Kidney capillary endothelial cell (primary cell): Measurements from ENCODE around the gene RMDN2.
"Not testable (repeated sequence)": the region's sequence is repeated elsewhere in the genome, so short reads cannot be mapped to it uniquely, and the experiment has no call there.

ENCODE experiments used
- DNase-seq: peaks from one replicate; pipeline ENCODE4 v3.0.0-alpha.2; 2018; ENCODE audit warnings: low spot score

Gene RMDN2

GRCh38 chr2:37993143-37993542, 68.1 kb downstream of the RMDN2 start:
- DNase-seq, result no peak

GRCh38 chr2:37997629-37998028, 72.5 kb downstream of the RMDN2 start:
- no peak for DNase-seq

GRCh38 chr2:38000485-38001222, 75.6 kb downstream of the RMDN2 start:
- DNase-seq, result no peak

GRCh38 chr2:38010187-38010586, 85.1 kb downstream of the RMDN2 start:
- DNase-seq, result not testable (repeated sequence)

- no peak for DNase-seq
Measured at GRCh38 chr2:38010995-38011394, 85.9 kb downstream of the RMDN2 start.

- no peak for DNase-seq
Measured at GRCh38 chr2:38013158-38013752, 88.2 kb downstream of the RMDN2 start.

GRCh38 chr2:38016219-38016618, 91.1 kb downstream of the RMDN2 start:
- DNase-seq, result no peak

GRCh38 chr2:38017836-38018235, 92.7 kb downstream of the RMDN2 start:
- no peak for DNase-seq

- not testable (repeated sequence) for DNase-seq
Measured at GRCh38 chr2:38020359-38021069, 95.4 kb downstream of the RMDN2 start.

- no peak for DNase-seq
Measured at GRCh38 chr2:38021589-38021988, 96.5 kb downstream of the RMDN2 start.

GRCh38 chr2:38026846-38027245, 101.8 kb downstream of the RMDN2 start:
- DNase-seq, result no peak

GRCh38 chr2:38028829-38029228, 103.7 kb downstream of the RMDN2 start:
- no peak for DNase-seq

GRCh38 chr2:38029512-38029911, 104.4 kb downstream of the RMDN2 start:
- no peak for DNase-seq

- no peak for DNase-seq
Measured at GRCh38 chr2:38030635-38031355, 105.7 kb downstream of the RMDN2 start.

- DNase-seq, result no peak
Measured at GRCh38 chr2:38032946-38033345, 107.9 kb downstream of the RMDN2 start.

- DNase-seq, result no peak
Measured at GRCh38 chr2:38033646-38034045, 108.6 kb downstream of the RMDN2 start.

- DNase-seq, result no peak
Measured at GRCh38 chr2:38035968-38036367, 110.9 kb downstream of the RMDN2 start.

GRCh38 chr2:38037325-38037724, 112.2 kb downstream of the RMDN2 start:
- no peak for DNase-seq

GRCh38 chr2:38037757-38038621, 112.9 kb downstream of the RMDN2 start:
- no peak for DNase-seq

- no peak for DNase-seq
Measured at GRCh38 chr2:38038682-38039081, 113.6 kb downstream of the RMDN2 start.

GRCh38 chr2:38039121-38039910, 114.2 kb downstream of the RMDN2 start:
- DNase-seq, result no peak
